HCT116 (cell line): ENCODE measurements around the gene ERC2. TPM values are rescaled to one million over a fixed set of nuclear protein-coding genes. Genes with fewer than 3 reads are reported as not detected.

Experiments
- ATAC-seq: fragments of 200-7000 bp; cut with Tn5 transposase; 2 replicates; pipeline ENCODE4 v1.9.1; 2020; ENCODE audit warnings: mild to moderate bottlenecking, moderate library complexity
- BruUV-seq: library from RNA; stranded (reverse); fragments of 400-500 nt; replicated peaks from 2 replicates; lab custom pipeline; 2021; lab: Mats Ljungman, UMichigan
- CTCF ChIA-PET: fragments of 300-600 bp; sonication (Branson Sonifier 250); formaldehyde crosslinking; loops from one replicate; lab custom pipeline; 2021; ENCODE audit warnings: antibody characterized with exemption; lab: Charles Lee
- POLR2A ChIA-PET: fragments of 300-600, 350-600 bp; sonication (Branson Sonifier 250); formaldehyde crosslinking; loops from one replicate; lab custom pipeline; 2021; ENCODE audit warnings: antibody characterized with exemption; lab: Charles Lee
- RAD21 ChIA-PET, 2 experiments: fragments of 300-600 bp; sonication (Branson Sonifier 250); formaldehyde crosslinking; loops; one replicate each; lab custom pipeline; 2023; ENCODE audit warnings: low total read pairs in 2 of 2; ENCODE audit not compliant: uncharacterized antibody in 2 of 2, unreplicated experiment in 2 of 2, low non-redundant PET in 1 of 2; lab: Charles Lee
- DNase-seq: peaks from one replicate; pipeline ENCODE4 v3.0.0-alpha.2; 2010; ENCODE audit warnings: low read depth, low spot score
- H2AFZ ChIP-seq: fragments of 200-600 bp; shearing (Covaris generic), sonication (generic); 2 replicates; pipeline ENCODE4 v1.6.1; 2017; ENCODE audit warnings: low read depth, mixed run types, mixed read lengths, antibody characterized with exemption, low read length; ENCODE audit not compliant: poor library complexity, severe bottlenecking
- H3K27ac ChIP-seq: 2 replicates; pipeline ENCODE4 v1.5.1; 2012; ENCODE audit warnings: low read depth, low read length
- H3K27me3 ChIP-seq: fragments of 200-600 bp; sonication (generic); 2 replicates; pipeline ENCODE4 v1.6.1; 2016; ENCODE audit warnings: mixed run types, low read length, mixed read lengths; ENCODE audit not compliant: insufficient read depth
- H3K36me3 ChIP-seq, 2 experiments: fragments of 200-500 bp in 1 of 2; fragments of 200-600 bp in 1 of 2; sonication (Bioruptor generic) in 1 of 2; sonication (generic) in 1 of 2; 2 replicates each; pipeline versions ENCODE4 v1.5.1 to v1.6.1; 2014 to 2016; ENCODE audit warnings: low read length in 2 of 2, inconsistent platforms in 1 of 2, mixed read lengths in 1 of 2, mixed run types in 1 of 2; ENCODE audit not compliant: insufficient read depth in 2 of 2, control insufficient read depth in 1 of 2
- H3K4me1 ChIP-seq, 2 experiments: fragments of 200-600 bp in 1 of 2; sonication (generic) in 1 of 2; 2 replicates each; pipeline versions ENCODE4 v1.5.1 to v1.6.1; 2012 to 2017; ENCODE audit warnings: low read length in 2 of 2, inconsistent platforms in 1 of 2, mild to moderate bottlenecking in 1 of 2, mixed read lengths in 1 of 2, mixed run types in 1 of 2, moderate library complexity in 1 of 2; ENCODE audit not compliant: insufficient read depth in 2 of 2, control insufficient read depth in 1 of 2
- H3K4me2 ChIP-seq: fragments of 200-600 bp; sonication (generic); 2 replicates; pipeline ENCODE4 v1.6.1; 2017; ENCODE audit warnings: mixed run types, low read length, mixed read lengths
- H3K4me3 ChIP-seq, 2 experiments: fragments of 200-600 bp in 1 of 2; sonication (generic) in 1 of 2; replicated peaks in 1 of 2; 2 replicates each; pipeline ENCODE4 v1.5.1; 2011 to 2016; ENCODE audit warnings: low read length in 2 of 2, control low read depth in 1 of 2, low read depth in 1 of 2, mild to moderate bottlenecking in 1 of 2, mixed read lengths in 1 of 2, mixed run types in 1 of 2
- H3K79me2 ChIP-seq: fragments of 200-600 bp; sonication (generic); 2 replicates; pipeline ENCODE4 v1.6.1; 2017; ENCODE audit warnings: mild to moderate bottlenecking, mixed run types, low read length, moderate library complexity, mixed read lengths; ENCODE audit not compliant: insufficient read depth
- H3K9ac ChIP-seq: fragments of 200-600 bp; sonication (generic); 2 replicates; pipeline ENCODE4 v1.6.1; 2016; ENCODE audit warnings: low read length, mixed read lengths
- H3K9me2 ChIP-seq: fragments of 200-600 bp; sonication (generic), shearing (Covaris generic); 2 replicates; pipeline ENCODE4 v1.6.1; 2017; ENCODE audit warnings: mixed run types, mild to moderate bottlenecking, moderate library complexity; ENCODE audit not compliant: insufficient read depth
- H3K9me3 ChIP-seq, 2 experiments: fragments of 200-500 bp in 1 of 2; fragments of 200-600 bp in 1 of 2; sonication (Bioruptor generic) in 1 of 2; sonication (generic) in 1 of 2; 2 replicates each; pipeline ENCODE4 v1.6.1; 2014 to 2017; ENCODE audit warnings: low read length in 2 of 2, mixed read lengths in 2 of 2, inconsistent platforms in 1 of 2, low read depth in 1 of 2, mild to moderate bottlenecking in 1 of 2, mixed run types in 1 of 2, moderate library complexity in 1 of 2; ENCODE audit not compliant: control insufficient read depth in 1 of 2, insufficient read depth in 1 of 2
- H4K20me1 ChIP-seq: fragments of 200-600 bp; sonication (generic), shearing (Covaris generic); 2 replicates; pipeline ENCODE4 v1.6.1; 2017; ENCODE audit warnings: mixed run types, mild to moderate bottlenecking, moderate library complexity; ENCODE audit not compliant: insufficient read depth
- ATF3 ChIP-seq: IDR thresholded peaks from 2 replicates; pipeline ENCODE4 v1.6.1; 2012
- CBX3 ChIP-seq: IDR thresholded peaks from 2 replicates; pipeline ENCODE4 v1.6.1; 2012; ENCODE audit warnings: low read depth
- CEBPB ChIP-seq: IDR thresholded peaks from 2 replicates; pipeline ENCODE4 v1.6.1; 2012; ENCODE audit warnings: low read depth
- EZH2 ChIP-seq: fragments of 200-600 bp; sonication (generic); IDR thresholded peaks from 2 replicates; pipeline ENCODE4 v1.6.1; 2017; ENCODE audit warnings: antibody characterized with exemption, mixed run types
- EZH2phosphoT487 ChIP-seq: fragments of 200-600 bp; IDR thresholded peaks from 2 replicates; pipeline ENCODE4 v1.6.1; 2018; ENCODE audit warnings: antibody characterized with exemption, borderline replicate concordance
- FOSL1 ChIP-seq: IDR thresholded peaks from 2 replicates; pipeline ENCODE4 v1.6.1; 2012; ENCODE audit warnings: low read depth
- JUND ChIP-seq: IDR thresholded peaks from 2 replicates; pipeline ENCODE4 v1.6.1; 2012
- POLR2AphosphoS5 ChIP-seq: IDR thresholded peaks from 2 replicates; pipeline ENCODE4 v1.6.1; 2011; ENCODE audit warnings: mild to moderate bottlenecking, low read depth, low read length, moderate library complexity
- RAD21 ChIP-seq: IDR thresholded peaks from 2 replicates; pipeline ENCODE4 v1.6.1; 2012; ENCODE audit warnings: low read depth, mild to moderate bottlenecking
- SIN3A ChIP-seq: IDR thresholded peaks from 2 replicates; pipeline ENCODE4 v1.6.1; 2012; ENCODE audit warnings: low read depth
- SP1 ChIP-seq: IDR thresholded peaks from 2 replicates; pipeline ENCODE4 v1.6.1; 2012; ENCODE audit warnings: low read depth
- ZNF274 ChIP-seq: fragments of 200-500 bp; sonication (Bioruptor generic); IDR thresholded peaks from 2 replicates; pipeline ENCODE4 v1.6.1; 2014; ENCODE audit warnings: mild to moderate bottlenecking, low read depth, low read length, inconsistent platforms
- intact Hi-C: fragments of 100-400 bp; cut with micrococcal nuclease; formaldehyde crosslinking; loops from 2 replicates; pipeline ENCODE4 v1.10.0; 2022
- total RNA-seq: library from RNA; stranded (reverse); gene quantifications from one replicate; pipeline ENCODE4 v1.2.1, GENCODE V29; 2021; ENCODE audit not compliant: unreplicated experiment
- TF ChIP-seq, protein P1 (sequence below): IDR thresholded peaks from 2 replicates; pipeline ENCODE4 v1.6.1; 2012
- TF ChIP-seq, protein P2 (sequence below): IDR thresholded peaks from 2 replicates; pipeline ENCODE4 v1.6.1; 2012; ENCODE audit warnings: low read depth

Gene ERC2
- total RNA-seq, 1 experiment from 2014 or later, result not detected

DNA sequence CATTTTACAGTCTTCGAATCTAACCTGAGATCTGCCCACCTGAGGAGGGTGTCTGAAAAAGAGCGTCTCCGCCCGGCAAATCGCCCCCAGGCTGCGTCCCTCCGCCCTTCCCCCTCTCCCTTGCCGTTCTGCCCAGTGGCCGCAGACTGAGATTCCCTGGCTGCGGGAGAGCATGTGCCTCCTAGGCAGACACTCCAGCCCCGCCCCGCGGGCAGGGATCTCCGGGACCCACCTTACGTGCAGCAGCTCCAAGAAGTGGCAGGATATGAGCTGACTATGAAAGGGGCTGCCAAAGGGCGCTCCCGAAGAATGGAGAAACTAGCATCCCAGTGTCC is 978.5 kb downstream of the ERC2 start:
- Histone ChIP-seq H3K4me2 (no peak overlapping the region), H2AFZ (no peak overlapping the region), H3K27me3 (no peaks in the 10 kb centered on the region), H3K27ac (no peak overlapping the region), H3K9ac (no peak overlapping the region), H3K79me2 (no peaks in the 10 kb centered on the region), H3K9me2 (no peaks in the 10 kb centered on the region), H3K9me3 (no peaks in the 10 kb centered on the region), H3K4me3 (no peak overlapping the region), H3K4me1 (no peaks in the 10 kb centered on the region), H4K20me1 (no peaks in the 10 kb centered on the region), H3K36me3 (no peaks in the 10 kb centered on the region)
- intact Hi-C loops, result no loop called here
- POLR2A ChIA-PET, result no interaction called here
- no peak for TF ChIP-seq EZH2phosphoT487
- TF ChIP-seq JUND, result no peak
- TF ChIP-seq, protein P1, sequence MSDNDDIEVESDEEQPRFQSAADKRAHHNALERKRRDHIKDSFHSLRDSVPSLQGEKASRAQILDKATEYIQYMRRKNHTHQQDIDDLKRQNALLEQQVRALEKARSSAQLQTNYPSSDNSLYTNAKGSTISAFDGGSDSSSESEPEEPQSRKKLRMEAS, result no peak
- no peak for TF ChIP-seq SIN3A
- RAD21 ChIA-PET, result no interaction called here
- BruUV-seq, result no TSS peak
- CTCF ChIA-PET, result no interaction called here
- ATAC-seq, result no peak
- no peak for DNase-seq

- ChIA-PET RAD21 (no interaction called here), CTCF (no interaction called here), POLR2A (no interaction called here)
- Histone ChIP-seq H3K9me2 (no peaks in the 10 kb centered on the region), H3K4me1 (no peaks in the 10 kb centered on the region), H3K4me2 (no peak overlapping the region), H3K36me3 (no peaks in the 10 kb centered on the region), H2AFZ (no peak overlapping the region), H3K9ac (no peak overlapping the region), H3K4me3 (no peak overlapping the region), H3K79me2 (no peaks in the 10 kb centered on the region), H3K9me3 (no peaks in the 10 kb centered on the region), H3K27me3 (no peaks in the 10 kb centered on the region), H3K27ac (no peak overlapping the region), H4K20me1 (no peaks in the 10 kb centered on the region)
- TF ChIP-seq RAD21 (no peak), EZH2 (no peak), FOSL1 (no peak), POLR2AphosphoS5 (no peak), ZNF274 (no peak), SIN3A (no peak), CEBPB (no peak), CBX3 (no peak), ATF3 (no peak), EZH2phosphoT487 (no peak), SP1 (no peak), JUND (no peak)
- TF ChIP-seq, protein P2, sequence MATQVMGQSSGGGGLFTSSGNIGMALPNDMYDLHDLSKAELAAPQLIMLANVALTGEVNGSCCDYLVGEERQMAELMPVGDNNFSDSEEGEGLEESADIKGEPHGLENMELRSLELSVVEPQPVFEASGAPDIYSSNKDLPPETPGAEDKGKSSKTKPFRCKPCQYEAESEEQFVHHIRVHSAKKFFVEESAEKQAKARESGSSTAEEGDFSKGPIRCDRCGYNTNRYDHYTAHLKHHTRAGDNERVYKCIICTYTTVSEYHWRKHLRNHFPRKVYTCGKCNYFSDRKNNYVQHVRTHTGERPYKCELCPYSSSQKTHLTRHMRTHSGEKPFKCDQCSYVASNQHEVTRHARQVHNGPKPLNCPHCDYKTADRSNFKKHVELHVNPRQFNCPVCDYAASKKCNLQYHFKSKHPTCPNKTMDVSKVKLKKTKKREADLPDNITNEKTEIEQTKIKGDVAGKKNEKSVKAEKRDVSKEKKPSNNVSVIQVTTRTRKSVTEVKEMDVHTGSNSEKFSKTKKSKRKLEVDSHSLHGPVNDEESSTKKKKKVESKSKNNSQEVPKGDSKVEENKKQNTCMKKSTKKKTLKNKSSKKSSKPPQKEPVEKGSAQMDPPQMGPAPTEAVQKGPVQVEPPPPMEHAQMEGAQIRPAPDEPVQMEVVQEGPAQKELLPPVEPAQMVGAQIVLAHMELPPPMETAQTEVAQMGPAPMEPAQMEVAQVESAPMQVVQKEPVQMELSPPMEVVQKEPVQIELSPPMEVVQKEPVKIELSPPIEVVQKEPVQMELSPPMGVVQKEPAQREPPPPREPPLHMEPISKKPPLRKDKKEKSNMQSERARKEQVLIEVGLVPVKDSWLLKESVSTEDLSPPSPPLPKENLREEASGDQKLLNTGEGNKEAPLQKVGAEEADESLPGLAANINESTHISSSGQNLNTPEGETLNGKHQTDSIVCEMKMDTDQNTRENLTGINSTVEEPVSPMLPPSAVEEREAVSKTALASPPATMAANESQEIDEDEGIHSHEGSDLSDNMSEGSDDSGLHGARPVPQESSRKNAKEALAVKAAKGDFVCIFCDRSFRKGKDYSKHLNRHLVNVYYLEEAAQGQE, result no peak
- intact Hi-C loops, result no loop called here
- ATAC-seq (no peak), DNase-seq (no peak)
- no TSS peak for BruUV-seq
Observed at GRCh38 chr3:55488398-55489055, 979.7 kb downstream of the ERC2 start.
